ENCODE measurements around the gene CD84.
"Not testable (repeated sequence)": the region's sequence is repeated elsewhere in the genome, so short reads cannot be mapped to it uniquely, and the experiment has no call there.

GRCh38 chr1:160498301-160499065 is 80.8 kb downstream of the CD84 start:
- TF ChIP-seq CTCF, POLR2A (IDR thresholded peaks at IDR 0.05): not testable (repeated sequence)
